T47D (cell line): ENCODE data around the gene NDUFB5.
A peak's percentile ranks its signal among the peaks of the same experiment; 100 is the strongest.

Experiments
- DNase-seq, 2 experiments: peaks; one replicate each; pipeline versions ENCODE4 v3.0.0 to v3.0.0-alpha.2; 2011 to 2012; ENCODE audit warnings: low read depth in 1 of 2, low spot score in 1 of 2
- JUND ChIP-seq: IDR thresholded peaks from 2 replicates; pipeline ENCODE4 v1.6.1; 2012; ENCODE audit warnings: low read depth
- in situ Hi-C: cut with HindIII; loops from 2 replicates; pipeline ENCODE4 v1.10.0; 2016; ENCODE audit warnings: low sequenced_read_pairs, low pct_unique_long_range_greater_than_20kb

The NDUFB5 gene

DNA sequence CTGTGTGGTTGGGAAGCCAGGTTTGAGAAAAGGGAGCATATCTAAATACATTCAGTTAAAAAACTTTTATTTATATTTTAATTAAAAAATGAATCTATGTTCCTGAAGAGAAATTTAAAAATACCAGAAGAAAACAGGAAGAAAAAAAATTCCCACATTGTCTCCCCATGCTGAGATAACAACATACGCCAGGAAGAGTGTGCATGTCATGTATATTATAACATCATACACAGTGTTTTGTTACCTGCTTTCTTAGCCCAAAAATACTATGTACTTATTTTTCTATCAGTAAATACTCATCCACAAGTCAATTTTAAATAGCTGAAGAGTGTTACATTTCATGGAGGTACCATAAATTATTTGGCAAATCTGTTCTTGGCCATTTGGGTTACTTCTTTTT lies 66.7 kb downstream of the NDUFB5 start:
- TF ChIP-seq JUND, result no peak
- in situ Hi-C loops, result no loop called here
- DNase-seq, result no peak

DNA sequence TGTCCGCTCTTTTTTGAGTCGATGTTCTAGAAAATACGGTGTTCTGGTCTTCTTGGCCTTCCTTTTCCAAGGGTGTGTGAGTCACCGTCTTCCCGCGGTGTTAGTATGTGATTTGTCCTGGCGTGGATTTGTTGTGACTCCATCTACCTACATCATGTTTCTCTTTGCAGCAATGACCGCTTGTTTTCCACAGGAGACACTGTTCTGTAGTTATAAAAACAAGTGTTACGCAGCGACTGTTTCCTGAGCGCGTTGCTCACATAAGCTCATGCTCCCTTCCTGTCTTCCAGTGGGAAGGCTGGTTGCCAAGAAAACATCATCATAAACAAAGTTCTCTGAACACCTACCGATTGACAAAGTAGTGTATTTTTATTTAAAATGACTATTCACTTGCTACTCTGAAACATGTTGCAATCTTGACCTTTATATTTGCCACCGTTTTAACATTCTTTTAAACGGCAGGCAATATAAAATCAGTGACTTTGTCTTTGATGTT lies 67.2 kb downstream of the NDUFB5 start:
- in situ Hi-C loops, result no loop called here
- TF ChIP-seq JUND, result no peak; the same call in 1 of the 2 replicates
- peak in 1 of 2 experiments; percentile 57 for DNase-seq

DNA sequence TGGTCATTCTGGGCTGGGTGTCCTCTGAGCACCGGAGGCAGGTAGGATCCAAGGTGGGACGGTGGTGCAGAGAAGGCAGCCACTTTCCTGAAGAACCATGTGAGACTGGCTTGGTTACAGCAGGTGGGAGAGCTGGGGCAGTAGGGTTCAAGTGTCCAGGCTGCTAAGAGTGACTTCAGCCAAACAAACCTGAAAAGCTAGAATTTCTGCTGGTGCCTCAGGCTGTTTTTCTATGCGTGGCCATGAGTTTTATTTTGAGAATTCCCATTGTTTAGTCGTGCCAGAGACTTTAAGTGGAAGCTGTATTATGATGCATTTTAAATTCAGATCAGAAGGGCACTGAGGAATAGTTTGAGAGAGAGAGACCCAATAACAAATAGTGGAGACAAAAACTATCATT lies 68.3 kb downstream of the NDUFB5 start:
- DNase-seq, result peak in 1 of 2 experiments; percentile 94
- in situ Hi-C loops, result no loop called here
- 0 out of 2 replicates have a peak, but pooled peaks have one; percentile 21 for TF ChIP-seq JUND

- no peak for DNase-seq
- no peak for TF ChIP-seq JUND
- in situ Hi-C loops, result no loop called here
Observed at GRCh38 chr3:179673523-179673922, 68.9 kb downstream of the NDUFB5 start.

GRCh38 chr3:179676081-179676480 lies 71.5 kb downstream of the NDUFB5 start:
- no peak for TF ChIP-seq JUND
- in situ Hi-C loops, result no loop called here
- no peak for DNase-seq
